NCI-H345 (cell line): ENCODE results near the gene GRK6.

Source experiments
- DNase-seq: peaks from one replicate; lab custom pipeline; 2025; lab: John Stamatoyannopoulos, UW

The GRK6 gene

GRCh38 chr5:177453852-177454396, 27.4 kb downstream of the GRK6 start:
- DNase-seq, result peak; percentile 64

- DNase-seq, result peak; percentile 92
Observed at GRCh38 chr5:177454397-177455035, 28.0 kb downstream of the GRK6 start.

GRCh38 chr5:177455036-177455660, 28.7 kb downstream of the GRK6 start:
- peak; percentile 96 for DNase-seq

- peak; percentile 96 for DNase-seq
Observed at GRCh38 chr5:177455661-177456590, 29.4 kb downstream of the GRK6 start.

- DNase-seq, result no peak
Observed at GRCh38 chr5:177456591-177456964, 30.1 kb downstream of the GRK6 start.

GRCh38 chr5:177456976-177457851, 30.7 kb downstream of the GRK6 start:
- DNase-seq, result peak; percentile 84

GRCh38 chr5:177457852-177458681, 31.6 kb downstream of the GRK6 start:
- no peak for DNase-seq

- peak; percentile 24 for DNase-seq
Observed at GRCh38 chr5:177458912-177459350, 32.5 kb downstream of the GRK6 start.

GRCh38 chr5:177459357-177459756, 32.9 kb downstream of the GRK6 start:
- DNase-seq, result no peak

- no peak for DNase-seq
Observed at GRCh38 chr5:177459819-177460628, 33.5 kb downstream of the GRK6 start.

- DNase-seq, result no peak
Observed at GRCh38 chr5:177462021-177462670, 35.7 kb downstream of the GRK6 start.

GRCh38 chr5:177465044-177465443, 38.6 kb downstream of the GRK6 start:
- no peak for DNase-seq

- no peak for DNase-seq
Observed at GRCh38 chr5:177466861-177467260, 40.4 kb downstream of the GRK6 start.

- DNase-seq, result no peak
Observed at GRCh38 chr5:177467436-177467835, 41.0 kb downstream of the GRK6 start.

GRCh38 chr5:177468329-177468684, 41.8 kb downstream of the GRK6 start:
- DNase-seq, result no peak

- DNase-seq, result no peak
Observed at GRCh38 chr5:177468685-177469628, 42.5 kb downstream of the GRK6 start.

GRCh38 chr5:177469750-177470525, 43.5 kb downstream of the GRK6 start:
- peak; percentile 61 for DNase-seq
